ENCODE data around the gene TXLNA. TPM values are rescaled to one million over a fixed set of nuclear protein-coding genes. Genes with fewer than 3 reads are reported as not detected.
"Not testable (repeated sequence)": the region's sequence is repeated elsewhere in the genome, so short reads cannot be mapped to it uniquely, and the experiment has no call there.

Gene TXLNA
- total RNA-seq: 55.2 and 55.6 TPM in 2 replicates
- long read RNA-seq, full-length matches to known transcripts: 4 of 29 reads
- long read RNA-seq, partial matches to known transcripts: 4 of 29 reads
- long read RNA-seq, other reads (novel, unspliced or antisense): 21 of 29 reads

DNA sequence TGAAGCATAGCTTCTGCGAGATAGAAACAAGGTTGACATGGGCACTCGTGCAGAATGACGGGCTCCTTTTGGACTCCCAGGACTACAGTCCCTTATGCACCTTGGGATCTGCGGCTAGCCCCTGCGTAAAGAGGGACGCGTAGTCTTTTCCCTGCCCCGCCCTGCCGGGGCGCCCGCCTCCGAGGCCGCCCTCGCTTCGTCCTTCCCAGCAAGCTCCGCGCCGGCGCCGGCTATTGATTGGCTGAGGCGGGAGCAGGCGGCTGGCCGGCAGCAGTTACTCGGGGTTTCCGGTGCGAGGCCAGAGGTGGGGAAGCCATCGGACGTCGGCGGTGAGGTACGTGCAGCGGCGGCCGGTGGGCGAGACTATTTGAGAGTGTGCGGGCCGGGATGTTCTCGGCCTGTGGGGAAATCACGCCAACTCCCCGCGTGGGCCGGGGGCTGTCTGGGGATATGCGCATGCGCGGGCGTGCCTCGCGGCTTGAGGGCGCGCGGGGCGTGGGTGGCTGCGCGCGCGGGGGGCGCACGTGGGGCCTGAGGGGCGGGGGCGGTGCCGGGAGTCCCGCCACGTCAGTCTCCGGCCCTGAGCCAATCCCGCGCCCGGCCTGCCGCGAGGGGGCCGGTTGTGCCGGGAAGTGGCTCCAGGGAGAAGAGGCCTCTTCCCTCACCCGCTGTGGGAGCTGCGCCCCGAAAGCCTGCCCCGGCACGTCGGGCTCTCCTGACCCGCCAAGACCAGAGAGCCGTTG, at the start of gene TXLNA:
TXLNA (plus strand) TSS at position 233 of the 743 bp plus-strand sequence. CDS start 671 bp downstream, outside the sequence.
- TF ChIP-seq, protein P1, sequence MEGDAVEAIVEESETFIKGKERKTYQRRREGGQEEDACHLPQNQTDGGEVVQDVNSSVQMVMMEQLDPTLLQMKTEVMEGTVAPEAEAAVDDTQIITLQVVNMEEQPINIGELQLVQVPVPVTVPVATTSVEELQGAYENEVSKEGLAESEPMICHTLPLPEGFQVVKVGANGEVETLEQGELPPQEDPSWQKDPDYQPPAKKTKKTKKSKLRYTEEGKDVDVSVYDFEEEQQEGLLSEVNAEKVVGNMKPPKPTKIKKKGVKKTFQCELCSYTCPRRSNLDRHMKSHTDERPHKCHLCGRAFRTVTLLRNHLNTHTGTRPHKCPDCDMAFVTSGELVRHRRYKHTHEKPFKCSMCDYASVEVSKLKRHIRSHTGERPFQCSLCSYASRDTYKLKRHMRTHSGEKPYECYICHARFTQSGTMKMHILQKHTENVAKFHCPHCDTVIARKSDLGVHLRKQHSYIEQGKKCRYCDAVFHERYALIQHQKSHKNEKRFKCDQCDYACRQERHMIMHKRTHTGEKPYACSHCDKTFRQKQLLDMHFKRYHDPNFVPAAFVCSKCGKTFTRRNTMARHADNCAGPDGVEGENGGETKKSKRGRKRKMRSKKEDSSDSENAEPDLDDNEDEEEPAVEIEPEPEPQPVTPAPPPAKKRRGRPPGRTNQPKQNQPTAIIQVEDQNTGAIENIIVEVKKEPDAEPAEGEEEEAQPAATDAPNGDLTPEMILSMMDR (IDR thresholded peaks at IDR 0.05; ENCODE audit: unreplicated experiment): no peak
- DNase-seq (ENCODE audit: low spot score, unreplicated experiment): peak; percentile 86
- no peaks in the 10 kb centered on the region for H3K9me3 Mint-ChIP-seq (ENCODE audit: low read depth)
- peaks cover 12% of the 10 kb centered on the region for H3K36me3 Mint-ChIP-seq (ENCODE audit: insufficient read depth)
- H3K4me3 Mint-ChIP-seq (ENCODE audit: low read depth): peak within 1 kb of the TSS; percentile 92
- peak within 1 kb of the TSS; percentile 96 for H3K27ac Mint-ChIP-seq
- H3K27me3 Mint-ChIP-seq: no peaks in the 10 kb centered on the region
- peaks cover 15% of the 10 kb centered on the region for H3K4me1 Mint-ChIP-seq (ENCODE audit: low read depth)

DNA sequence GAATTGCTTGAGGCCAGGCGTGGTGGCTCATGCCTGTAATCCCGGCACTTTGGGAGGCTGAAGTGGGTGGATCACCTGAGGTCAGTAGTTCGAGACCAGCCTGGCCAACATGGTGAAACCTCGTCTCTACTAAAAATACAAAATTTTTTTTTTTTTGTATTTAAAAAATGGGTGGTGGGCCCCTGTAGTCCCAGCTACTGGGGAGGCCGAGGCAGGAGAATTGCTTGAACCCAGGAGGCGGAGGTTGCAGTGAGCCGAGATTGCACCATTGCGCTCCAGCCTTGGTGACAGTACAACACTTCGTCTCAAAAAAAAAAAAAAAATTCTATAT, 45.6 kb upstream of the TXLNA start:
- H3K9me3 Mint-ChIP-seq (ENCODE audit: low read depth); H3K27ac Mint-ChIP-seq; H3K27me3 Mint-ChIP-seq; H3K4me3 Mint-ChIP-seq (ENCODE audit: low read depth); H3K36me3 Mint-ChIP-seq (ENCODE audit: insufficient read depth); DNase-seq (ENCODE audit: low spot score, unreplicated experiment); H3K4me1 Mint-ChIP-seq (ENCODE audit: low read depth): not testable (repeated sequence)

DNA sequence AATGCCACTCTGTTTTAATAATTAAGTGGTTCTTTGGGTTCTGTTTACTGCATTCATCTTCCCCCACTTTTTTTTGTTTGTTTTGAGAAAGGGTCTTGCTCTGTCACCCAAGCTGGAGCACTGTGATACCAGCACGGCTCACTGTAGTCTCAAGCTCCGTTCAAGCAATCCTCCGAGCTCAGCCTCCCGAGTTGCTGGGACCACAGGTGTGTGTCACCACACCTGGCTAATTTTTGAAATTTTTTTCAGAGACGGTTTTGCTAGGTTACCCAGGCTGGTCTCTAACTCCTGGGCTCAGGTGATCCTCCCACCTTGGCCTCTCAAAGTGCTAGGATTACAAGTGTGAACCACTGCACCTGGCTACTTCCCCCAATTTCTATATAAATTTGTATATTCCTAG, 42.4 kb upstream of the TXLNA start:
- Mint-ChIP-seq H3K9me3 (ENCODE audit: low read depth) (no peaks in the 10 kb centered on the region), H3K27me3 (no peaks in the 10 kb centered on the region), H3K4me1 (ENCODE audit: low read depth) (peaks cover 10% of the 10 kb centered on the region), H3K4me3 (ENCODE audit: low read depth) (no peak overlapping the region), H3K36me3 (ENCODE audit: insufficient read depth) (peaks cover 2% of the 10 kb centered on the region), H3K27ac (no peak overlapping the region)
- TF ChIP-seq, protein P1 (IDR thresholded peaks at IDR 0.05; ENCODE audit: unreplicated experiment): no peak
- DNase-seq (ENCODE audit: low spot score, unreplicated experiment): no peak

DNA sequence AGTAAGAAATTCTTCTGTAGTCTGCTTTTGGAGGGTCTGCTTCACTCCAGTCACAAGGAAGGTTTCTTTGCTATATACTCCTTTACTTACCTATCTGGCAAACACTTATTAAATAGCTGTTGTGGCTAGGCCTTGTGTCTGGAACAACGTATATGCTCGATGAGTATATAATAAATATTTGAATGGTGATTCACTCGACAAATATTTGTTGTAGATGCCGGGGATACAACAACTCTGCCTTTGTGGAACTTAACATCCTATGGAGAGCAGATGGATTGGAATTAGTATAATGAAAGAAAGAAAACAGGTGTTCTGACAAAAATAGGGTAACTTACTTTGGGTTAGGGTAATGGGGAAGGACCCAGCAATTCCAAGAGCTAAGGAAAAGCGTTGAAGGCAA, 40.5 kb upstream of the TXLNA start:
- TF ChIP-seq, protein P1 (IDR thresholded peaks at IDR 0.05; ENCODE audit: unreplicated experiment): no peak
- Mint-ChIP-seq H3K27ac (no peak overlapping the region), H3K9me3 (ENCODE audit: low read depth) (no peaks in the 10 kb centered on the region), H3K4me1 (ENCODE audit: low read depth) (peaks cover 19% of the 10 kb centered on the region), H3K27me3 (no peaks in the 10 kb centered on the region), H3K4me3 (ENCODE audit: low read depth) (no peak overlapping the region), H3K36me3 (ENCODE audit: insufficient read depth) (peaks cover 2% of the 10 kb centered on the region)
- no peak for DNase-seq (ENCODE audit: low spot score, unreplicated experiment)

DNA sequence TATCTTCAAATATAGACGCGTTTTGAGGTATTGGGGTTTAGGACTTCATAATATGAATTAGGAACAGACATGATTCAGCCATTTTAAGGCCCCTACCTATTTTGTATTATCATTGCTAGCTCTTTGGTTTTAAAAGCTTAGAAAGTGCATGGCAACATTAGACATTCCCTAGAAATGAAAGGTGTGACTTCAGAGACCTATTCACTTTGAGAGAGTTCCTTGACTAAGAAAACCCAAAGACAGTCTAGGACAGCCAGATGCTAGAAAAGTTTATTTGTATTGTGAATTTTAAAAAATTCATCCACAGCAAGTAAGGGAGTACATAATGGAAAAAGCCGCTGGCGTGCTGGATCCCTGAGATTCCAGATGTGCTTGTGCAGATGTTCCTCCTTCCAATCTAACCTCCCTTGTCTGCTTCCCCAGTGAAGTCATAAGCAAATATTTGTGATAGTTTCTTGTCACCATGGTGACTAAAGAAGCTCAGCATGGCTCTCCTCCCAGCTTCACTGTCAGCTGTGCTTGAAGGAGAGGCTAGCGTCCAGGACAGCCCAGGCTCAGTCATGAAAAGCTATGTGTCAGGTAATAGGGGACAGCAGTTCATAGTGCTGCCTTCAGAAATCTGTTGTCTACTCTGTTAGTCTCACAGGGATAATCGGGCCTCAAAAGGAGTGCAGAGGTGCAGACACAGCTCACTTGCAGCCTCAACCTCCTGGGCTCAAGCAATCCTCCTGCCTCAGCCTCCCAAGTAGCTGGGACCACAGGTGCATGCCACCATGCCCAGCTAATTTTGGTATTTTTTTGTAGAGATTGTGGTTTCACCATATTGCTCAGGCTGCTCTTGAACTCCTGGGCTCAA, 36.8 kb upstream of the TXLNA start:
- Mint-ChIP-seq H3K9me3 (ENCODE audit: low read depth) (no peaks in the 10 kb centered on the region), H3K27ac (peak overlapping the region; percentile 73), H3K36me3 (ENCODE audit: insufficient read depth) (peaks cover 2% of the 10 kb centered on the region), H3K4me3 (ENCODE audit: low read depth) (no peak overlapping the region), H3K4me1 (ENCODE audit: low read depth) (peaks cover 19% of the 10 kb centered on the region), H3K27me3 (no peaks in the 10 kb centered on the region)
- TF ChIP-seq, protein P1 (IDR thresholded peaks at IDR 0.05; ENCODE audit: unreplicated experiment): no peak
- no peak for DNase-seq (ENCODE audit: low spot score, unreplicated experiment)

DNA sequence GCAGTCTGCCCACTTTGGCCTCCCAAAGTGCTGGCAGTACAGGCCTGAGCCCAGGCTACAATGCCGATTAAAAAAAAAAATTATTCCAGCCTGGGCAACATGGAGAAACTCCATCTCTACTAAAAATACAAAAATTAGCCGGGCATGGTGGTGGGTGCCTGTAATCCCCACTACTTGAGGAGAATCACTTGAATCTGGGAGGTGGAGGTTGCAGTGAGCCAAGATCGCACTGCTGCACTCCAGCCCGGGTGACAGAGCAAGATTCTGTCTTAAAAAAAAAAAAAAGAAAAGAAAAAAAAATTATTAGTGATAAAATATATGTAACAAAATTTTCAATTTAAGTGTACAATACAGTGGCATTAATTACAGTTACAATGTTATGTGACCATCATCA, 36.2 kb upstream of the TXLNA start:
- H3K4me3 Mint-ChIP-seq (ENCODE audit: low read depth); H3K27ac Mint-ChIP-seq; H3K27me3 Mint-ChIP-seq; DNase-seq (ENCODE audit: low spot score, unreplicated experiment); H3K9me3 Mint-ChIP-seq (ENCODE audit: low read depth); H3K36me3 Mint-ChIP-seq (ENCODE audit: insufficient read depth): not testable (repeated sequence)
- peaks cover 19% of the 10 kb centered on the region for H3K4me1 Mint-ChIP-seq (ENCODE audit: low read depth)

Measured in progenitor cell of endocrine pancreas (in vitro differentiated cells).